CD14-positive monocyte (primary cell): ENCODE results near the gene CYB561D1. TPM values are rescaled to one million over a fixed set of nuclear protein-coding genes. Genes with fewer than 3 reads are reported as not detected.

ENCODE experiments used
- DNase-seq, 3 donors: peaks; one replicate each; pipeline ENCODE4 v3.0.0-alpha.2; 2011 to 2022
- H2AFZ ChIP-seq: 2 replicates; pipeline ENCODE4 v1.6.0; 2012; ENCODE audit warnings: mild to moderate bottlenecking, low read depth, low read length, inconsistent platforms; ENCODE audit not compliant: insufficient read depth, poor library complexity, severe bottlenecking
- H3K27ac ChIP-seq, 2 donors: 1 replicate in 1 of 2; 2 replicates in 1 of 2; pipeline ENCODE4 v1.5.1; 2012 to 2013; ENCODE audit warnings: low read length in 2 of 2, control low read depth in 1 of 2, inconsistent platforms in 1 of 2, low read depth in 1 of 2, mild to moderate bottlenecking in 1 of 2
- H3K27me3 ChIP-seq, 2 donors: one replicate each; pipeline versions ENCODE4 v1.6.0 to v1.6.1; 2011 to 2013; ENCODE audit warnings: low read length in 2 of 2; ENCODE audit not compliant: control insufficient read depth in 2 of 2, insufficient read depth in 2 of 2
- H3K36me3 ChIP-seq, 2 donors: replicated peaks in 1 of 2; 1 replicate in 1 of 2; 2 replicates in 1 of 2; pipeline versions ENCODE4 v1.5.1 to v1.6.1; 2012 to 2013; ENCODE audit warnings: low read length in 2 of 2, control low read depth in 1 of 2, inconsistent platforms in 1 of 2, mild to moderate bottlenecking in 1 of 2; ENCODE audit not compliant: insufficient read depth in 2 of 2, control insufficient read depth in 1 of 2
- H3K4me1 ChIP-seq, 2 donors: 1 replicate in 1 of 2; 2 replicates in 1 of 2; pipeline versions ENCODE4 v1.5.1 to v1.6.1; 2012 to 2013; ENCODE audit warnings: low read length in 2 of 2, control low read depth in 1 of 2, inconsistent platforms in 1 of 2, mild to moderate bottlenecking in 1 of 2, moderate library complexity in 1 of 2; ENCODE audit not compliant: insufficient read depth in 2 of 2, control insufficient read depth in 1 of 2
- H3K4me2 ChIP-seq: replicated peaks from 2 replicates; pipeline ENCODE3; 2012; ENCODE audit warnings: low read length, moderate library complexity, mild to moderate bottlenecking; ENCODE audit not compliant: poor library complexity, severe bottlenecking; ENCODE audit errors: extremely low read depth
- H3K4me3 ChIP-seq, 3 experiments: fragments of 200-600 bp in 1 of 3; sonication (generic) in 1 of 3; replicated peaks in 1 of 3; 1 replicate in 2 of 3; 2 replicates in 1 of 3; pipeline ENCODE4 v1.5.1; 2011 to 2013; ENCODE audit warnings: low read length in 3 of 3, mild to moderate bottlenecking in 3 of 3, control low read depth in 2 of 3, low read depth in 2 of 3, inconsistent platforms in 1 of 3, moderate library complexity in 1 of 3
- H3K79me2 ChIP-seq: 2 replicates; pipeline ENCODE4 v1.6.0; 2012; ENCODE audit warnings: mild to moderate bottlenecking, control low read depth, inconsistent platforms, low read length, moderate library complexity; ENCODE audit not compliant: insufficient read depth
- H3K9ac ChIP-seq: 2 replicates; pipeline ENCODE4 v1.6.0; 2017; ENCODE audit warnings: low read length, mild to moderate bottlenecking; ENCODE audit not compliant: insufficient read depth, poor library complexity, severe bottlenecking
- H3K9me3 ChIP-seq, 2 donors: replicated peaks in 1 of 2; 1 replicate in 1 of 2; 2 replicates in 1 of 2; pipeline versions ENCODE4 v1.5.1 to v1.6.1; 2012 to 2013; ENCODE audit warnings: low read length in 2 of 2, control low read depth in 1 of 2; ENCODE audit not compliant: control insufficient read depth in 1 of 2, insufficient read depth in 1 of 2
- H4K20me1 ChIP-seq: 2 replicates; pipeline ENCODE4 v1.6.0; 2012; ENCODE audit warnings: mild to moderate bottlenecking, low read length, control low read depth, moderate library complexity; ENCODE audit not compliant: insufficient read depth
- H3K27ac Mint-ChIP-seq, 7 donors: one replicate each; pipeline ENCODE4 v1.8.0; 2020; ENCODE audit warnings: mild to moderate bottlenecking in 7 of 7, mixed read lengths in 7 of 7, moderate library complexity in 6 of 7, inconsistent platforms in 2 of 7
- H3K27me3 Mint-ChIP-seq, 3 donors: one replicate each; pipeline ENCODE4 v1.8.0; 2021 to 2022; ENCODE audit warnings: low read depth in 3 of 3, mild to moderate bottlenecking in 3 of 3, mixed read lengths in 3 of 3, moderate library complexity in 3 of 3, inconsistent platforms in 1 of 3
- H3K36me3 Mint-ChIP-seq, 2 donors: one replicate each; pipeline ENCODE4 v1.8.0; 2020; ENCODE audit warnings: mixed read lengths in 2 of 2, inconsistent platforms in 1 of 2, mild to moderate bottlenecking in 1 of 2
- H3K4me1 Mint-ChIP-seq: one replicate; pipeline ENCODE4 v1.8.0; 2020; ENCODE audit warnings: mild to moderate bottlenecking, mixed read lengths
- H3K4me3 Mint-ChIP-seq, 2 donors: one replicate each; pipeline ENCODE4 v1.8.0; 2020; ENCODE audit warnings: mild to moderate bottlenecking in 2 of 2, mixed read lengths in 2 of 2, moderate library complexity in 1 of 2
- H3K9me3 Mint-ChIP-seq, 7 donors: one replicate each; pipeline ENCODE4 v1.8.0; 2020 to 2022; ENCODE audit warnings: mixed read lengths in 7 of 7, mild to moderate bottlenecking in 6 of 7, moderate library complexity in 6 of 7, inconsistent platforms in 2 of 7
- WGBS: methylation state at CpG from one replicate; pipeline ENCODE4 v1.1.5; 2013; ENCODE audit warnings: missing lambda C conversion rate; ENCODE audit not compliant: insufficient coverage; 5-methylcytosine and 5-hydroxymethylcytosine counted together
- intact Hi-C, 2 donors: fragments of 100-400 bp; cut with micrococcal nuclease; formaldehyde crosslinking; loops; one replicate each; pipeline versions ENCODE4 v1.15.0 to v1.15.1; 2023
- polyA plus RNA-seq, 3 donors: library from polyadenylated mRNA; depleted of rRNA in 1 of 3; unstranded in 2 of 3; stranded (reverse) in 1 of 3; fragments of 300-500 nt in 2 of 3; fragments of >200 nt in 1 of 3; fragmentation: Illumina TruSeq in 2 of 3; gene quantifications; 1 replicate in 2 of 3; 2 replicates in 1 of 3; pipeline ENCODE4 v1.2.3, GENCODE V29; 2012 to 2021
- TF ChIP-seq, protein P1 (sequence below): fragments of 200-600 bp; IDR thresholded peaks from one replicate; pipeline ENCODE4 v1.8.0; 2022; ENCODE audit warnings: antibody characterized with exemption, mild to moderate bottlenecking

CYB561D1 gene
- polyA plus RNA-seq, 3 donors: 1.4 to 13.2 (median 4.2) TPM

DNA sequence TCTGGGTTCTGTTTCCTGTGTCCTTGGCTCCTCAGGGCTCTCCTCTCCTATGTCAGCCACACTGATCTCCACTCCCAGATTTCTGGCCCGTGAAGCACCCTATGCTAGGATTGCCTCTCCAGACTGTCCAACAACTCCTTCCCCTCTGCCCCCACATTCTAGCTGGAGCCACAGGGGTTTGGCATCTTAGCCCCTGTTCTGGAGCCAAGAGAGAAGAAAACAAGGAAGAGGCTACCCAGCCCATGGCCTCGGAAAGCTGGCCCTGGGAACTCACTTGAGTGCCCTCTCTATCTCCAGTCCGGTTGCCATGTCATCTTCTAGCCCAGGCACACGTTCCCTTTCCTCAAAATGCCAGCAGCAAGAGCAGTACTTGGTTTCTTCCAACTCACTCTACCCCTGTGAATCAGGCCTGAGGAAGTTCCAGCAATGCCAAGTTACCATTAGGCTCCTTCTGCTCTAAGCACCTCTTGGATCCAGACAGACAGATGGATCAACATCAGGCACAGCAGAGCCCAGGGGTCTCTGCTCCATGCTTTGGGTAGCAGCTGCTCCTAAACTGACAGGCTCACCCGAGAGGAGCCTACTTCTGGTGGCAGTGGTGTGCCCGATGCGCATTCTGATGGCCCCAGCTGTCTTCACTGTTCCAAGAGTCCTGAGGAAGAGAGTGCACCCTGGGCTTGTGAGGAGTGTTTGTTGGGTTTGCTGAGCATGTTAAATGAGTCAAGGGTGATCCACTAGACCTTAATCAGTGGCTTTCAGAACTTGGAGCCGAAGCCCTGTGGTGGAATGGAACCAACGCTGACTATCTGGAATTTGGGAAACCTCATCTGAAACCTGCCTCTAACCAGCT lies 34.2 kb downstream of the CYB561D1 start:
- 91% methylated on average over 8 of the region's 9 CpGs for WGBS
- Histone ChIP-seq H3K9me3 (no peaks in the 10 kb centered on the region), H4K20me1 (no peaks in the 10 kb centered on the region), H3K9ac (no peak overlapping the region), H3K4me2 (no peak overlapping the region), H3K79me2 (no peaks in the 10 kb centered on the region), H3K27me3 (no peaks in the 10 kb centered on the region), H3K4me3 (no peak overlapping the region), H2AFZ (no peak overlapping the region), H3K36me3 (no peaks in the 10 kb centered on the region), H3K27ac (no peak overlapping the region), H3K4me1 (peaks cover 10 to 11% of the 10 kb centered on the region in 2 donors)
- no peak overlapping the region for H3K27ac Mint-ChIP-seq
- peaks cover 2 to 5% (median 3%) of the 10 kb centered on the region in 3 donors for H3K27me3 Mint-ChIP-seq
- TF ChIP-seq, protein P1, sequence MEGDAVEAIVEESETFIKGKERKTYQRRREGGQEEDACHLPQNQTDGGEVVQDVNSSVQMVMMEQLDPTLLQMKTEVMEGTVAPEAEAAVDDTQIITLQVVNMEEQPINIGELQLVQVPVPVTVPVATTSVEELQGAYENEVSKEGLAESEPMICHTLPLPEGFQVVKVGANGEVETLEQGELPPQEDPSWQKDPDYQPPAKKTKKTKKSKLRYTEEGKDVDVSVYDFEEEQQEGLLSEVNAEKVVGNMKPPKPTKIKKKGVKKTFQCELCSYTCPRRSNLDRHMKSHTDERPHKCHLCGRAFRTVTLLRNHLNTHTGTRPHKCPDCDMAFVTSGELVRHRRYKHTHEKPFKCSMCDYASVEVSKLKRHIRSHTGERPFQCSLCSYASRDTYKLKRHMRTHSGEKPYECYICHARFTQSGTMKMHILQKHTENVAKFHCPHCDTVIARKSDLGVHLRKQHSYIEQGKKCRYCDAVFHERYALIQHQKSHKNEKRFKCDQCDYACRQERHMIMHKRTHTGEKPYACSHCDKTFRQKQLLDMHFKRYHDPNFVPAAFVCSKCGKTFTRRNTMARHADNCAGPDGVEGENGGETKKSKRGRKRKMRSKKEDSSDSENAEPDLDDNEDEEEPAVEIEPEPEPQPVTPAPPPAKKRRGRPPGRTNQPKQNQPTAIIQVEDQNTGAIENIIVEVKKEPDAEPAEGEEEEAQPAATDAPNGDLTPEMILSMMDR: no peak
- H3K36me3 Mint-ChIP-seq: no peaks in the 10 kb centered on the region
- intact Hi-C loops: loop anchor here in 1 of 2 donors (10.0 kb wide), 1 partner anchor 93 kb away; no protein-coding TSS in a partner anchor
- DNase-seq: no peak
- no peak overlapping the region for H3K4me3 Mint-ChIP-seq
- no peaks in the 10 kb centered on the region for H3K9me3 Mint-ChIP-seq
- H3K4me1 Mint-ChIP-seq: peaks cover 9% of the 10 kb centered on the region

DNA sequence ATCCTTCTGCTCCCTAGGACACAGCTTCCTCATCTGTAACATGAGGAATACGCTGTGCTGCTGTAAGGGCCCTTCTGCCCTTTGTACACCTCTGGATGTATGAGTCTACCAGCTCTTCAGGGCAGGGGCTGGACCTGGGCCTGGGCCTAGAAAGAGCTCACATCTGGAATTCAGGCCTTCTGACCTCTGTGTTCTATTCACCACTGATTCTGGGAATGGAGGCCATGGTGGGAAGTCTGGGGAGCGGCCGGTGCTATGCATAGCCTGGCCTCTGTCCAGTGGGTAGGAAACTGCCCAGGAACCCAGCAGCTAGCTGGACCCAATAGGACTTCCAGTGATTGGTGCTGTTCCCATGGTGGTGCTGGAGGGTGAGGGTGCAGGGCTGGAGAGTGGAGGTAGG lies 34.8 kb downstream of the CYB561D1 start:
- Mint-ChIP-seq H3K27ac (no peak overlapping the region), H3K4me1 (peaks cover 9% of the 10 kb centered on the region), H3K4me3 (no peak overlapping the region), H3K9me3 (no peaks in the 10 kb centered on the region), H3K36me3 (no peaks in the 10 kb centered on the region), H3K27me3 (peaks cover 2 to 5% (median 3%) of the 10 kb centered on the region in 3 donors)
- no peak overlapping the region for H2AFZ ChIP-seq
- no peaks in the 10 kb centered on the region for H4K20me1 ChIP-seq
- intact Hi-C loops: loop anchor here in 1 of 2 donors (10.0 kb wide), 1 partner anchor 94 kb away; no protein-coding TSS in a partner anchor
- WGBS: no CpG with 5 or more reads among the region's 3 CpGs
- no peaks in the 10 kb centered on the region for H3K36me3 ChIP-seq
- no peak overlapping the region for H3K4me3 ChIP-seq
- H3K27me3 ChIP-seq: no peaks in the 10 kb centered on the region
- no peak overlapping the region for H3K9ac ChIP-seq
- TF ChIP-seq, protein P1: no peak
- no peaks in the 10 kb centered on the region for H3K9me3 ChIP-seq
- H3K4me2 ChIP-seq: no peak overlapping the region
- H3K4me1 ChIP-seq: peaks cover 10 to 11% of the 10 kb centered on the region in 2 donors
- no peak overlapping the region for H3K27ac ChIP-seq
- H3K79me2 ChIP-seq: no peaks in the 10 kb centered on the region
- no peak for DNase-seq
